HG03045 (cell line): ENCODE measurements around the gene SLC38A8.

ENCODE experiments used
- ATAC-seq: cut with Tn5 transposase; IDR thresholded peaks from one replicate; pipeline ENCODE4 v1.9.1; 2021; ENCODE audit warnings: mild to moderate bottlenecking, moderate library complexity; ENCODE audit not compliant: unreplicated experiment

The SLC38A8 gene

DNA sequence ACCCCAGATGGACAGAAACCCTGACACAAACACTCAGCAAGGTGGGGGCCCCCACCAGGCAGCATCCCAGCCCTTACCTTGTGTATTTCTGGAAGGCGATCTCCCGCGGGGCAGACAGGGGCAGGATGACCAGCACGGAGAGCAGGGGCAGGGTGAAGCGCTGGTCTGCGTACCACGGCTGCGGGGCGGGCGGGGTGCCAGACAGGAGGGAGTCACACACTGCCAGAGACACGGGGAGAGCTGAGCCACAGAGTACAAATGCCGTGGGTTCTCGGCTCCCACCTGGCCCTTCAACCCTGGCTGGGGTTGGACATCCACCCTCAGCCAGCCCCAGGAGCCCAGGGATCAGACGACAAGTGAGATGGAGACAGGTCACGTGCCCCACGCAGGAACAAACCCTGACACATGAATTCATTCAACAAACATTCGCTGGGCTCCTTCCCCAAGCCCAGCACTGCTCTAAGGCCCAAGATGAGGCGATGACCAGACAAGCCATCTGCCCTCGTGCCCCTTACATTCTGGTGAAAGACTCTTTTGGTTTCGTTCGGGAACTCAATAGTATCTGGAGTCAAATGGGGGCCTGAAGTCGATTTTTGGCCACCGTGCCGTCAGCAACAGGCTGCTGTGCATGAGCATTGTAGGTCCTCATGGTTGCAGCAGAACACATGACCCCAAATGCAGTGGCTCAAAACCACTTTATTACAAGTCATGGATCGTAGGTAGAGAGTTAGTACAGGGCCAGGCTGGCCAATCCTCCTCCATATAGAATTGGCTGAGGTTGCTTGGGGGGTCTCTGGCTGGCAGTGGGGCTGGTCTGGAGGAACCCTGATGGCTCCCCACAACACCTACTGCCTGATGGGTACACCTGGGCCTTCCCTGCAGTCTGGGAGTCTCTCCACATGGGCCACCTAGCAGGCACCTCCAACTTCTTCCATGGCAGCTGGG is 9.1 kb downstream of the SLC38A8 start:
- ATAC-seq: no peak

DNA sequence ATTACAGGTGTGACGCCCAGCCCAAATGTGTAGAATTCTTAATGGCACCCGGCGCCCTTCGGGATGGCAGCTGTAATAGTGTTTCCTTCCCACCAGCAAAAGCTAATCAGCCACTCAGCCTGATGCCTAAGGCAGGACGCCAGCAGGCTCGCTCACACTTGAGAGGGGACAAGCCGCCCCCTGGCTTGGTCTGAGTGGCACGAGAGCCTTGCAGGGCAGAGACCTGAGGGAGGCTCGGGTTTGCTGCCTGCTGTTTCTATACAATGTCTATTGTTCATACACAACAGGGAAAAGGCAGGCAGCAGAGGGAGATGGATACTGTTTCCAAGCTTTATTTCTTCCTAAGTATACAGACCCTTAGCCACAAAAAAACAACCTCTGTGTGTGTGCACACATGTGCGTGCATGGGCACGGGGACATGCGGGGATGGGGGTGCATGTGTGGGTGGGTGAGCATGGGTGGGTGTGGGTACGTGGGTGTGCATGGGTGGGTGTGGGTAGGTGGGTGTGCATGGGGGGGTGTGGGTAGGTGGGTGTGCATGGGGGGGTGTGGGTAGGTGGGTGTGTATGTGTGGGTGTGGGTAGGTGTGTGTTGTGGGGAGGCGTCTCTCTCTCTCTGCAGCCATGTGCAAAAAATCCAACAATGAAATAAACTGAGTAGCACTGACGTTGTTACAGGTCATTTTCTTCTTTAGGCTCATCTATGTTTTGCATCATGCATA is 10.0 kb downstream of the SLC38A8 start:
- no peak for ATAC-seq

DNA sequence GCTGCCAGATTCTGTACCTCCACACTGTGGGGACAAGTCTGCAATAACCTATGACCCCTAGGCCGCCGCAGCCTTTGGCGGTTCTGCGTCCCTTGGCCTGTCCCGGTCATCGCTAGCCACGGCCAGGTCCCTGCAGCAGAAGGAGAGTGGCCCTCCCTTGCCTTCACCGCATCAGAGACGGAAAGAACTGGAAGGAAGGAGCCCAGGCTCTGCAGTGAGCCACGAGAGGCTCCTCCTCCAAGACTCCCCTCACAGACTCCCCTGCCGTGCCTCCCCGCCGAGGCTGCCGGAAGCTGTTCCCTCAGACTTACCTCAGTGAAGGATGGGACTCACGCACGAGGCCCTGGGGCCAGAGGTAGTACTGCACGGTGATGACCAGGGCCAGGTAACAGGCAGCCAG is 11.0 kb downstream of the SLC38A8 start:
- no peak for ATAC-seq

DNA sequence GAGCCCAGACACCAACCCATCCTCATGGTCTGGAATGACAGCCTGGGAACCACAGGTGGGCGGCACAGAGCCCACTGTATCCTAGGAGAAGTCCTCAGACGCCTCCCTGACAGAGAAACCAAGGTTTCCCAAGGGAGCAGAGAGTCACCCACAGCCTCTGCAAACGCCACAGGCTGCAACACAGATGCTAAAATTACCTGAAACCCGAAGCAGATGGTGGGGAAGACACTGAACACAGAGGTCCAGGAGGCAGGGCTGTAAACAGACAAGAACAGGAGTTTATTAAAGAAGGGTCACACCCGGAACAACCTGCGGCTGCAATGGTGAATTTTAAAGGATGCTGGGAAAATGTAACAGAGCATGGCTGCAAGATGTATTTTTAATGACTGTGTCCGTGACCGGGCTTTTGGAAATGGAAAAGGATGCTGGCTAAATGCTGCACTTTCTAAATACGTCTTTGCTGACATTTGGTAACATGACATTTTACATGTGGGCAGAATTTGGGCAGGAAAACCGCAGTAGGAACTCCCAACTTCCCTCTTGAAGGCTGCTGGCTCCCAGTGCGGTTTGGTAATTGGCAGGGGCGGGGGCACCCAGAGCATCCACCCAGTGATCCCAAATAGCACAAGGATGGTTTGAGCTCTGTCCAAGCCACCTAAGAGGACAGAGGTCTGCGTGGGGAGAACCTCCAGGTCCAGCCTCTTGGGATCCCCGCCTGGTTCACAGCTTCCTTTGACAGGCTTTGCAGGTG is 13.1 kb downstream of the SLC38A8 start:
- ATAC-seq: no peak

DNA sequence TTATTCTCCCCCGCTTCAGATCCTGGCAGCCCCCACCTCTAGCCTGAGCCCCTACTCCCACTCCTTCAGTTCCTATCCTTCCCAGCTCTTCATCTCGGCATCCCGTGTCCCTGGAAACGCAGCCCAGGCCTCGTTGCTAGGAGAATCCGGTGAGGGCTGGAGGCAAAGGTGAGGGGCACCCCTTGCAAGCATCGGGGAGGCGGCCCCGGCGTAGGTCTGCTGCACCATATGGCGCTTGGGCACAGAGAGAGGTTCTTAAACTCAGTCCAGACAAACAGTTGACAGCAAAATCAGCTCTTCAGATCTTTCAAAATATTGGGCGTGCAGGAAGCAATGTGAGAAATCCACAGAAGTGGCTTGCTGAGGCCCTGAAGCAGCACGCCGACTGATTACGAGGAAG is 15.0 kb downstream of the SLC38A8 start:
- ATAC-seq: no peak

DNA sequence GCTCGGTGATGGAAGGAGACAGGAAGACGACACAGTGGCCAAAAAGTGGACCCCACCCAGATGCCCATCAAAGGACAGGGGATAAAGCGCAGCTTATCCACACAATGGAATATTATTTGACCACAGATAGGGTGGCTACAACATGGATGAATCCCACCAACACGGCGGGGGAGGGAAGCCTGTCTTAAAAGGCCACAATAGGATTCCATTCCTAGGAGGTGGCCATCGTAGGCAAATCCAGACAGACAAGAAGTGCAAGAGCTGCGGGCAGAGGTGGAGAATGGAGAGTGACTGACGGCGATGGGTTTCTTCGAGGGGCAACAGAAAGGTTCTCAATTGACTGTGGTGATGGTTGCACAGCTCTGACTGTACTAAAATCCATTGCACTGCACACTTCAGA is 16.0 kb downstream of the SLC38A8 start:
- ATAC-seq: no peak

DNA sequence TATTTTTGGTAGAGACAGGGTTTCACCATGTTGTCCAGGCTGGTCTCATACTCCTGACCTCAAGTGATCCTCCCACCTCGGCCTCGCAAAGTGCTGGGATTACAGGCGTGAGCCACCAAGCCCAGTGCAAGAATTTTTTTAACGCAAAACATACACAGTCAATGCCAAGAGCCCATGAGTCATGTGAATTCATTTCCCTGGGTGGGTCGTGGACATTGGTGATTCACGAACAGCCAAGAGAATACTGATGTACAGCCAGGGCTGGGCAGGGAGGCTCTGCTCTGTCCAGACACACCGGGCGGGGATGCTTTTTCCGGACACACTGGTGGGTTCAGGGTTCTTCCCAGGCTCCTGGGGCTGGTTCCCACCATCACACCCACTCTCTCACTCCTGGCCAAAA is 17.7 kb downstream of the SLC38A8 start:
- no peak for ATAC-seq

DNA sequence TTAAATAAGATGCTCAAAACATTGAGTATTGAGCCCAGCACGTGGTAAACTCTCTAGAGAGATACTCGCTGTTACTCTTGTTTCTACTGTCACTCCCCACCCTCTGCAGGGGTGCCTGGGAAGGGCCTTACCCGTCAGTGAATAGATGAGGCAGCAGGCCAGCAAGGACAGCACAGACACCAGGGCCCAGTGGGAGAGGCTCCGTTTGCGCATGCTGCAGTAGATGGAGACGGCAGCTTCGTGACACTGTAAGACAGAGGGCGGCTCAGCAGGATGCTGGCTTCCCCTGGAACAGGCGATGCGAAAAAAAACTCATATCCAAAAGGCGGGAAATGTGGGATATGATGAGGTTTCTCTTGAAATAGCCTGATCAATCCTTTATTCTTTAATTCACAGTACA is 20.0 kb downstream of the SLC38A8 start:
- ATAC-seq: no peak

DNA sequence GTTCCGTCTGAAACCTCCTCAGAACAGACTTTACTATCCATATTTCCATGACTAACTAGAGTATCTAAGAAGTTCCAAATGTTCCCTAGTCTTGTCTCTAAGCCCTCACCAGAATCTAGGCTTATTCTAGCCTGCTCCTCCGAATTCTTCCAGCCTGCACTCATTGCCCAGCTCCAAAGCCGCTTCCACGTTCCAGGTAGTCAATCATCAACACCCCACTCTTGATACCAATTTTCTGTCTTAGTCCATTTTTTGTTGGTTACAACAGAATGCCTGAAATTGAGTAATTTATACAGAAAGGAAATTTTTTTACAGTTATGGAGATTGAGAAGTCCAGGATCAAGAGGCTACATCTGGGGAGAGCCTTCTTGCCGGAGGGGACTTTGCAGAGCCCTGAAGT is 21.1 kb downstream of the SLC38A8 start:
- no peak for ATAC-seq

DNA sequence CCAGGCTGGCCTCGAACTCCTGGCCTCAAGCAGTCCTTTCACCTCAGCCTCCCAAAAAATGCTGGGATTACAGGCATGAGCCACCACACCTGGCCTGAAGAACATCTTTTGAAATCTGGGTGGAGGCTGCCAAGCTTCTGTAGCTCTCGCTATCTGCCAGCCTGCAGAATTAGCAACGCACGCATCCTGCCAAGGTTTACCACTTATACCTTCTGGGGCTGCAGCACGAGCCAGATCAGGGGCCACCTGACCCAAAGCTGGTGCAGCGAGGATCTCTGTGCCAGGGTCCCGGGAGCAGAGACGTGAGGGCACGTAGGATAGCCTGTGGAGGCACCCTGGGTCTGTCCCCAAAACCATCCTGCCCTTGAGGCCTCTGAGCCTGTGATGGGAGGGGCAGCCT is 22.2 kb downstream of the SLC38A8 start:
- no peak for ATAC-seq

DNA sequence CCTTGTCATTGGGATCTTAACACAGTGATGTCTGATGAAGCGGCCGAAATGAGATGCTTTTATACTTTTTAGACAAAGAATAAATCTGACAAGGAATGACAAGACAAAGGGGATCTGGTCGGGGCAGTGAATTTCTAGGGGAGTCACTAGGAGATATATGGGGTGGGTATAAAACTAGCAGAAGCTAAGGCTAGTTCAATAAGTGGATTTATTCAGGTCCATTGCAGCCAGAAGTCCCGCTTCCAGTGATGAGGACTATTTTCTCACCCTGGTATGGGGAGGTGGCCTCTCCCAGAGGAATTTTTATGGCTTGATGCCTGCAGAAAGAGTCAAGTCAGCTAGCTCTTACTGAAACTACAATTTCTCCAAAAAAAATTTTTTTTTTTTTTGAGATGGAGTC is 23.9 kb downstream of the SLC38A8 start:
- ATAC-seq: no peak

DNA sequence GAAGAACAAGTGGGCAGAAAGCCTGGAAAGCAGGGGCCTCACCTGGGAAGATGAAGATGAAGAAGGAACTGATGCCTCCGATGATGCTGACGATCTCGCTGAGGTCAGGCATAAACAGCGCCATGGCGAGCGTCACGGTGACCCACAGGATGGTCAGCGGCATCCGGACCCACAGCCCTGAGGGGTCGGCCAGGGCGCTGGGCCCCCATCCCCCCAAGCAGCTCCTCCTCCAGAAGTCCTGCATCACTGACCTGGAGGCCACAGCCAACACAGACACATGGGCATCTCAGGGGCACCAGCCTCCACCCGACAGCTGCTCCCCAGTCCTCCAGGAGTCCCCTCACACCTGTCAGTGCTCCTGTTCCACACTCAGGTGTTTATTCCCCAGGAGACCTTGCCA is 26.1 kb downstream of the SLC38A8 start:
- ATAC-seq: no peak

DNA sequence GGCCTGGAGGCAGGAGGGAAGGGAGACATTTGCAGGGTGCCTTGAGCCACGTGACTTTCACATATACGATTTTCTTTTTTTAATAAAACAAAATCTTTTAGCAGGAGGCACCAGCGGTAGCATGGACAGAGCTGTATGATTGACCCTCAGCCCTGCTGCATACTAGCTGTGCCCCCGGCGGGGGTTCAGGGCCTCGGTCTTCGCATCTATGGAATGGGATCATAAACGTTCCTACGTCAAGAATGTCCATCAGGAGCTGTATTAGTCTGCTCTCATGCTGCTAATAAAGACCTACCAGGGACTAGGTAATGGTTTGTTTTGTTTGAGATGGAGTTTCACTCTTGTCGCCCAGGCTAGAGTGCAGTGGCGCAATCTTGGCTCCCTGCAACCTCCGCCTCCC is 27.2 kb downstream of the SLC38A8 start:
- ATAC-seq: no peak

DNA sequence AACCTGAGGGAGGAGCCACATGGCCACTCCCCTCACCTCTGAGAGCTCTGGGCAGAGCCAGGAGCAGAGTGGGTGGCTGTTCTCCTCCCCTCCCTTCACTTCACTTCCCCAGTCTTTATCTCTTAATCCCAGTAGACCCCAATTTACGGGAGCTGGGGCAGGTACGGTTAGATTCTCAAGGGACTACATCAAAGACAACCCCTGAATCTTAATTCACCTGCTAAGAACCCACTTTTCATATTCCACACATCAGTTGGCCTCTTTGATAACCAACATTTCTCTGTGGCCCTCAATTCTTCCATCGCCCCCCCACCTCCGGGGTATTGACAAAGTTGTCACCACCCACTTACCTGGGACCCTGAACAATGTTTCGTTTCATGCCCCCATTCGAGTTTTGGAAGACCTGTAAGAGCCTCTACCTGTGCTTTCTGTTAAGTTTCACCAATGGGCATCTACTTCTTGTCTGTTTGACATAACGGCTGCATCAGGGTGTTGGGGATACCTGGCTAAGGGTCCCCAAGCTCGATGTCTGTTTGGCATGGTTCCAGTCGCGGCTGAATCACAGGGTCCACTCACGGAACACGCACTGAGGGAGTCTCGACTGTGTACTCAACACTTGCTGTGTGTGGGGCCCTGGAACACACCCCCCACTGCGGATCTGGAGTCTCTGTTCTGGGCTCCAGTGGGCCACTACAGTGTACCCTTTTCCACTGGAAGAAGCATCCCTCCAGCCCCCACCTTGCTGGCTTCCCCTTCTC is 27.8 kb downstream of the SLC38A8 start:
- no peak for ATAC-seq

DNA sequence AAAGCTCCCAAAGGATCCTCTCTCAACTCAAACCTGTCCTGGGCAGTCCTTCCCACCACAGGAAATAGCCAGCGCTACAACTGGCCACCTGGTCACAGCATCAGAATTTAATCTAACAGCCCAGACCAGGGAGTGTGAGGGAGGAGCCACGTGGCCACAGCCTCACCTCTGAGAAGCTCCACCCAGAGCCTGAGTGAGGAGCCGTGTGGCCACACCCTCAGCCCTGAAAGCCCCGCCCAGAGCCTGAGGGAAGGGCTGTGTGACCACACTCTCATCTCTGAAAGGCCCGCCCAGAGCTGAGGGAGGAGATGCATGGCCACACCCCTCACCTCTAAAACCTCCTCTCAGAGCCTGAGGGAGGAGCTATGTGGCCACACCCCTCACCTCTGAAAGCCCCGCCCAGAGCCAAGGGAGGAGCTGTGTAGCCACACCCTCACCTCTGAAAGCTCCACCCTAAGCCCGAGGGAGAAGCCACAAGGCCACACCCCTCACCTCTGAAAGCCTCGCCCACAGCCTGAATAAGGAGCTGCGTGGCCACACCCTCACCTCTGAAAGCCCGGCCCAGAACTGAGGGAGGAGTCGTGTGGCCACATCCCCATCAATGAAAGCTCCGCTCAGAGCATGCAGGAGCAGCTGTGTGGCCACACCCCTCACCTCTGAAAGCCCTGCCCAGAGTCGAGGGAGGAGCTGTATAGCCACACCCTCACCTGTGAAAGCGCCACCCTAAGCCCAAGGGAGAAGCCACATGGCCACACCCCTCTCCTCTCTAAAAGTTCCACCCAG is 28.6 kb downstream of the SLC38A8 start:
- no peak for ATAC-seq

DNA sequence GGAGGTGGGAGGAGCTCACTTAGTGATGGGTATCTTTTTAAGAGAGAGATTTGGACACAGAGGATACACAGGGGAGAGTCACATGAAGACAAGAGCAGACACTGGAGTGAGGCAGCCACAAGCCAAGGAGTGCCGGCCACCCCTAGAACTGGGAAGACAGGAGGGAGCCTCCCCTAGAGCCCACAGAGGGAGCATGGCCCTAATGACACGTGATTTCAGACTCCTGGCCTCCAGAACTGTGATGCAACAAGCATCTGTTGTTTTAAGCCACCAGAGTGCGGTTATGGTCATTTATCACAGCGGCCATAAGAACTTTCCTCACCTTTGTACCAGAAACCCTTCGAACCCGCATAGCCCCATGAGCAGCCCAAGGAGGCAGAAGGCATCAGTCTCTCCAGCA is 33.3 kb downstream of the SLC38A8 start:
- no peak for ATAC-seq

DNA sequence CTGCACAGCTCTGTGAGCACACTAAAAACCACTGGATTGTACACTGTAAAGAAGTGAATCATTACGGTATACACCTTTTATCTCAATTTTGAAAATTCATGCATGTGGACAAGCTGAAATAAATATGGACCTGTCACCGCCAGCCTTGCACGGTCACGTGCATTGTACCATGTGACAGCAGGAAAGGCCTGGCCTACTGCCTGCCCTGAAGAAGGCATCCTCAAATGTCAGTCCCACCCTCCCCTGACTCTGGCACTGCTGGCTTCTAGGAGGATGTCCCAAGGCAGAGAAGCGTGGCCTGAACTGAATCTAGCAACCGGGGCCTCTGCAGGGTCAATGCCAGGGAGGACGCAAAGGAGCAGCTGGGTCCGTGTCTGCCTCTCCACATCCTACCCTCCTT is 34.6 kb downstream of the SLC38A8 start:
- no peak for ATAC-seq

DNA sequence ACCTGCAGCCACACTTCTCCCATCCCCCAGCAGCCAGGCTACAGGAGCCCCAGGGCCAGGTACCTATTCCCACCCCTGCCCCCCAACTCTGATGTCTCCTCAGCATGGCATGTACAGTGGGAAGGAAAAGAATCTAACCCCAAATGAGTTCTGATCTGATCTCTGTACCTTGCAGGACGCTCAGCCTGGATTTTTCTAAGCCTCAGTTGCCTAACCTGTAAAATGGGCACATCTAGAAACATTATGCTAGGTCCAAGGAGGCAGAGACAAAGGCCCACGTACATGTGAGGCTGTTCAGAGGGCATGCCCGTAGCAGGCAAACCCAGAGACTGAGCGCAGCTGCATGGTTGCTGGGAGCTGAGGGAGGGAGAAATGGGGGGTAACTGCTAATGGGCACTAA is 35.1 kb downstream of the SLC38A8 start:
- no peak for ATAC-seq

DNA sequence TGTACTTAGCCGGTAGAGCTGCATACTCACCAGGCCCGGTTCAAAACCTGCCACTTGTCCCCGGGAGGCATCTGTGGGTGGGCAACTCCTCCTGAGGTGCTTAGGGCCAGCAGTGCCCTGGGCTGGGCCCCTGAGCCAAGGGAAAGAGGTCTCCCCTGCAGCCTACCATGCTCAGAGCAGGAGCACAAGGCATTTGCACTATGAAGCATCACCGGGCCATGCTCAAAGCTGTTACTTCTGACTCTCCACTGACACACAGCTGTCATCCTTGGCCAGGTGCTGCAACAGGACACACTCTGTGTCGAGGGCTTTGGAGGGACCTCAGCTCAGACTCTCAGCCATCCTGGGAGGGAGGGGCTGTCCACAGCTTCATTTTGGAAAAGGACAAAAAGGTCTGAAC is 37.2 kb downstream of the SLC38A8 start:
- ATAC-seq: no peak

DNA sequence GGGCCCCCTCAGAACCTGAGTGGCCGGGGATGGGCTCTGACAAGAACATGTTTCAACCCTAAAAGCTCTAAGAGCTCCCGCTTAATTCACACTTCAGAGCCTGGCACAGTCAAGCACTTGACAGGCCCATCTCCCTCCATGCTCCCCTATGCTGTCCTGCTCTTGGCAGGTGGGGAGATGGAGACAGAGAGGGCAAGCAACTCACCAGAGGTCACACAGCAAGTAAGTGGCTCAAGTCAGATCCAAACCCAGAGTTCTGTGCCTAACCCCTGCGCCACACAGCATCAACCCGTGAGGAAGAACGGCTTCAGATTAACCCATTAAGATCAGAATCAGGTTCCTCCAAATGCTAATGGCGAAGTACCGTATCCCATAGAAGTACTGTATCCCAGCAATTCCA is 38.2 kb downstream of the SLC38A8 start:
- no peak for ATAC-seq
